Neural progenitor cell (in vitro differentiated cells): ENCODE results near the gene PCNT.

Experiments used
- CTCF ChIP-seq: fragments of 200-600 bp; sonication (generic); IDR thresholded peaks from 2 replicates; pipeline ENCODE4 v1.5.1; 2017; ENCODE audit warnings: antibody characterized with exemption, mild to moderate bottlenecking
- EZH2 ChIP-seq: fragments of 200-600 bp; sonication (generic); IDR thresholded peaks from 2 replicates; pipeline ENCODE4 v1.6.1; 2017; ENCODE audit warnings: antibody characterized with exemption, mild to moderate bottlenecking, moderate library complexity
- EZH2phosphoT487 ChIP-seq: fragments of 200-600 bp; sonication (generic); IDR thresholded peaks from 2 replicates; pipeline ENCODE4 v1.6.1; 2017; ENCODE audit warnings: antibody characterized with exemption

DNA sequence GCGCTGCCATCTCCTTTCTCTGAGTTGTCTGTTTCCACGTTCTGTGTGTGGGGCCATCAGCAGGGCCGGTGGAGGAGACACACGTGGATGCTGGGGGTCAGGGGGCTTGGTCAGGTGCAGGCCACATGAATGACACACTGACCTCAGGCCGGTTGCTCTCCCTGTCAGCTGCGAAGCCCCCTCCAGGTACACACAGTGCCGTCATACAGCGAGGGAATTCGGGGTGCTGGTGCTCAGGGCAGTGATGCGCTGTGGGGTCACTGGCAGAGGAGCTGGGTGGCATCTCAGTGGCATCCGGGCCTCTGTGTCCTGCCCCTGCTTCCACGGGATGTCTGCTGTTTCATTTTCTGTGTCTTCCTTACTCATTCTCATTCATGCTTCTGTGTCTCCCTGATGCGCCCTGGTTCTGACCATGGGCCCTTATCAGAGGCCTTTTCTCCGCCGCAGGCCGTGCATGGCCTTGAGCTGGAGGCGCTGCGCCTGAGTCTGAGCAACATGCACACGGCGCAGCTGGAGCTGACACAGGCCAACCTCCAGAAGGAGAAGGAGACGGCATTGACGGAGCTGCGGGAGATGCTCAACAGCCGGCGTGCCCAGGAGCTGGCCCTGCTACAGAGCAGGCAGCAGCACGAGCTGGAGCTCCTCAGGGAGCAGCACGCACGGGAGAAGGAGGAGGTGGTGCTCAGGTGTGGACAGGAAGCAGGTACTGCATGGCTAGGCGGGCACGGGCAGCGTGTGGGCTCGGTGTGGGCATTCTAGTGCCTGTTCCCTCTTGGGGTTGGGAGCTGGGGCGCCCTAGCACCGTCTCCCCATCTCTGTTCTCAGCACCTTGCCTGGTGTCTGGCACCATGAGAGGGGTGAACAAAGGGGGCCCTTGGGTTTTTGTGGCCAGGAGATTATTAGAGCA is 22.6 kb downstream of the PCNT start:
- TF ChIP-seq CTCF: no peak
- no peak for TF ChIP-seq EZH2
- TF ChIP-seq EZH2phosphoT487: no peak
